NCI-H2171 treated with DMSO at 0.1 percent for 48 hours (cell line): ENCODE data around the gene EFHD2.

Experiments
- DNase-seq: peaks from one replicate; lab custom pipeline; 2025; lab: John Stamatoyannopoulos, UW

The EFHD2 gene

DNA sequence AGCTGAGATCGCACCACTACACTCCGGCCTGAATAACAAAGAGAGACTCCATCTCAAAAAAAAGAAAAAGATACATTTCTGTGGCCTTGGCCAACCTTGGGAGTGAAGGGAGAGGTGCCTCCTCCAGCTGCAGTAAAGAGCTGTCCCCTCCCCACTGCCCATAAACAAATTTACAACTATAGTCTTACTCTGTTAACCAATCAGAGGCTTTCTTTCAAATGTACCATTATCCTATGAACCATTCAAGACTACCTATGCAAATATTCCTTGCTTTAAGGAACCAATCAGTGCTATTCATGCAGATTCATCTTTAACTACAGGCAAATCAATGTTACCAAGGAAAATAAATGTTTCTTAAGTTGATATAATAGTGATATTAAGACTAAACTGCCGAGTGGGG lies 67.2 kb downstream of the EFHD2 start:
- DNase-seq: no peak

DNA sequence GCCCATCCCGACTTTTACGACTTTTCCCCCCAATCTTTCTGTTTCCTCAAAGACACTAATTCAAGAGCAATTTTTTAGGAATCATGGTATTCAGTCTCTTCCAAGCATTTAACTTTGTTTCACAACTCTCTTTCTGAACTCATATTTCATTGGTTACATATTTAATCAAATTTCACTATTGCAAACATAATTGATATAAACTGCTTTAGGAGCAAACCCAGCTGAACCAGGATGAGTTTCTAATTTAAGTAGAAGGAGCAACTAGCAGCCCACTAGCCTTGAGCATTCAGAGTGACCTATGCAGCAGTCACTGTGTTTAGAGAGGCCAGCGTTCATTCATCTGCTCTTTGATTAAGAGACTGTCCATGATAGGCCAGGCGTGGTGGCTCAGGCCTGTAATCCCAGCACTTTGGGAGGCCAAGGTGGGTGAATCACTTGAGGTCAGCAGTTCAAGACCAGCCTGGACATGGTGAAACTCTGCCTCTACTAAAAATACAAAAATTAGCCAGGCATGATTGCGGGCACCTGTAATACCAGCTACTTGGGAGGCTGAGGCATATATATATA lies 68.0 kb downstream of the EFHD2 start:
- DNase-seq: no peak
